HL-60 (cell line): Measurements from ENCODE around the gene IRX4.

Experiments used
- DNase-seq, 2 experiments: peaks; one replicate each; pipeline ENCODE4 v3.0.0-alpha.2; 2010 to 2020; ENCODE audit warnings: low read depth in 1 of 2, low spot score in 1 of 2
- H3K27ac ChIP-seq: fragments of 250-450 bp; sonication (Bioruptor Pico); replicated peaks from 2 replicates; pipeline ENCODE4 v1.5.1; 2020; ENCODE audit warnings: mild to moderate bottlenecking, moderate library complexity
- H3K27me3 ChIP-seq: fragments of 250-450 bp; sonication (Bioruptor Pico); 2 replicates; pipeline ENCODE4 v1.5.1; 2021; ENCODE audit warnings: mild to moderate bottlenecking, moderate library complexity; ENCODE audit not compliant: insufficient read depth, poor library complexity, severe bottlenecking
- H3K4me3 ChIP-seq: replicated peaks from 2 replicates; pipeline ENCODE4 v1.5.1; 2011; ENCODE audit warnings: mild to moderate bottlenecking, control low read depth, low read length; ENCODE audit not compliant: insufficient read depth
- CTCF ChIP-seq: IDR thresholded peaks from one replicate; pipeline ENCODE4 v1.5.1; 2011; ENCODE audit warnings: low read length, control low read depth, inconsistent platforms; ENCODE audit not compliant: insufficient read depth
- GABPA ChIP-seq: IDR thresholded peaks from 2 replicates; pipeline ENCODE4 v1.6.1; 2012; ENCODE audit warnings: low read depth
- POLR2AphosphoS5 ChIP-seq: IDR thresholded peaks from 2 replicates; pipeline ENCODE4 v1.6.1; 2012; ENCODE audit warnings: low read depth
- REST ChIP-seq: IDR thresholded peaks from 2 replicates; pipeline ENCODE4 v1.6.1; 2012; ENCODE audit warnings: low read depth; ENCODE audit not compliant: insufficient replicate concordance
- SPI1 ChIP-seq: IDR thresholded peaks from 2 replicates; pipeline ENCODE4 v1.6.1; 2012; ENCODE audit warnings: low read depth, mild to moderate bottlenecking, borderline replicate concordance

The IRX4 gene

GRCh38 chr5:1875843-1876659 lies 6.7 kb downstream of the IRX4 start:
- Histone ChIP-seq H3K4me3 (no peak overlapping the region), H3K27me3 (peaks cover 66% of the 10 kb centered on the region), H3K27ac (no peak overlapping the region)
- no peak for TF ChIP-seq CTCF
- no peak for DNase-seq

GRCh38 chr5:1875281-1875842 lies 7.4 kb downstream of the IRX4 start:
- no peak for TF ChIP-seq CTCF
- TF ChIP-seq REST, result no peak
- no peak for TF ChIP-seq POLR2AphosphoS5
- TF ChIP-seq GABPA, result no peak
- TF ChIP-seq SPI1, result no peak
- H3K27ac ChIP-seq, result no peak overlapping the region
- no peak for DNase-seq
- no peak overlapping the region for H3K4me3 ChIP-seq
- H3K27me3 ChIP-seq, result peaks cover 63% of the 10 kb centered on the region

GRCh38 chr5:1874771-1875220 lies 7.9 kb downstream of the IRX4 start:
- Histone ChIP-seq H3K27ac (no peak overlapping the region), H3K4me3 (no peak overlapping the region), H3K27me3 (peaks cover 57% of the 10 kb centered on the region)
- no peak for DNase-seq
- no peak for TF ChIP-seq REST
- no peak for TF ChIP-seq SPI1

- TF ChIP-seq CTCF (no peak), REST (no peak), SPI1 (no peak), GABPA (no peak), POLR2AphosphoS5 (no peak)
- DNase-seq, result no peak
Measured at GRCh38 chr5:1874348-1874747, 8.4 kb downstream of the IRX4 start.

More at GRCh38 chr5:1874348-1874747, 8.4 kb downstream of the IRX4 start:
- H3K27ac ChIP-seq, result no peak overlapping the region
- H3K27me3 ChIP-seq, result peaks cover 53% of the 10 kb centered on the region
- H3K4me3 ChIP-seq, result no peak overlapping the region
